PC-9 (cell line): ENCODE results near the gene FAM184A.

Source experiments
- EZH2 ChIP-seq: fragments of 200-600 bp; sonication (generic); IDR thresholded peaks from 2 replicates; pipeline ENCODE4 v1.8.0; 2017; ENCODE audit warnings: antibody characterized with exemption, low read depth
- TF ChIP-seq, protein P1 (sequence below): fragments of 200-600 bp; sonication (generic); conservative IDR thresholded peaks from 2 replicates; pipeline ENCODE4 v1.6.1; 2017; ENCODE audit warnings: mixed run types, antibody characterized with exemption, mild to moderate bottlenecking, moderate library complexity

DNA sequence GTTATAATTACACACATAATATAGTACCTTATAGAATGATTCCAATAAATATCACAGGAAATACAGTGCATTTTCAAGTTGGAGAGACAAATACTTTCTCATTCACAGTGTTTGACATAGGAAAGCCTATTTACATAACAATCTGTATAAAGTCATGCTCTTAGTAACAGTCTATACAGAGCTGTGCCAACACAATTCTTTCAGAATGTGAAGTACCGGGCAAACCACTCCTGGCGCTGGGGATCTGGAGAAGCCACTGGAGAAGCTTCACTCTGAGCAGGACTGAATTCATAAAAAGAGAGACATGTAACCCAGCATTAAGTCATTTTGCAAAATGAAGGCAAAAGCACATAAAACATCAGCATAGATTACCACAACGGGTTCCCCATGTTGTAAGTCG lies 118.6 kb downstream of the FAM184A start:
- TF ChIP-seq, protein P1, sequence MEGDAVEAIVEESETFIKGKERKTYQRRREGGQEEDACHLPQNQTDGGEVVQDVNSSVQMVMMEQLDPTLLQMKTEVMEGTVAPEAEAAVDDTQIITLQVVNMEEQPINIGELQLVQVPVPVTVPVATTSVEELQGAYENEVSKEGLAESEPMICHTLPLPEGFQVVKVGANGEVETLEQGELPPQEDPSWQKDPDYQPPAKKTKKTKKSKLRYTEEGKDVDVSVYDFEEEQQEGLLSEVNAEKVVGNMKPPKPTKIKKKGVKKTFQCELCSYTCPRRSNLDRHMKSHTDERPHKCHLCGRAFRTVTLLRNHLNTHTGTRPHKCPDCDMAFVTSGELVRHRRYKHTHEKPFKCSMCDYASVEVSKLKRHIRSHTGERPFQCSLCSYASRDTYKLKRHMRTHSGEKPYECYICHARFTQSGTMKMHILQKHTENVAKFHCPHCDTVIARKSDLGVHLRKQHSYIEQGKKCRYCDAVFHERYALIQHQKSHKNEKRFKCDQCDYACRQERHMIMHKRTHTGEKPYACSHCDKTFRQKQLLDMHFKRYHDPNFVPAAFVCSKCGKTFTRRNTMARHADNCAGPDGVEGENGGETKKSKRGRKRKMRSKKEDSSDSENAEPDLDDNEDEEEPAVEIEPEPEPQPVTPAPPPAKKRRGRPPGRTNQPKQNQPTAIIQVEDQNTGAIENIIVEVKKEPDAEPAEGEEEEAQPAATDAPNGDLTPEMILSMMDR: no peak
- no peak for TF ChIP-seq EZH2
